K562 (cell line): ENCODE data around the gene PIH1D1. TPM values are rescaled to one million over a fixed set of nuclear protein-coding genes. Genes with fewer than 3 reads are reported as not detected.
A peak's percentile ranks its signal among the peaks of the same experiment; 100 is the strongest.

Experiments used
- ARNT ChIP-seq, 2 experiments: fragments of 450-650 bp; IDR thresholded peaks; 2 replicates each; pipeline ENCODE4 v1.6.1; 2016; ENCODE audit warnings: mild to moderate bottlenecking in 1 of 2
- BDP1 ChIP-seq: IDR thresholded peaks from 3 replicates; pipeline ENCODE4 v1.6.1; 2011; ENCODE audit not compliant: insufficient read length, insufficient read depth
- BRD4 ChIP-seq: fragments of 200-600 bp; sonication (generic); IDR thresholded peaks from 2 replicates; pipeline ENCODE4 v1.6.1; 2017; ENCODE audit warnings: inconsistent platforms
- CEBPB ChIP-seq: fragments of 450-650 bp; IDR thresholded peaks from 2 replicates; pipeline ENCODE4 v1.6.1; 2016; ENCODE audit warnings: missing genetic modification characterization, missing compliant biosample characterization
- DMBX1 ChIP-seq: fragments of 250-450 bp; sonication (Bioruptor Pico); IDR thresholded peaks from 2 replicates; pipeline ENCODE4 v1.8.0; 2022; ENCODE audit warnings: inconsistent platforms, mild to moderate bottlenecking, moderate library complexity, borderline replicate concordance
- E2F3 ChIP-seq: fragments of 250-450 bp; sonication (Bioruptor Pico); IDR thresholded peaks from 2 replicates; pipeline ENCODE4 v1.4.0; 2020; ENCODE audit warnings: mild to moderate bottlenecking
- ETV1 ChIP-seq: fragments of 450-650 bp; conservative IDR thresholded peaks from 2 replicates; pipeline ENCODE4 v1.6.1; 2016; ENCODE audit warnings: missing genetic modification characterization, control low read depth, low read depth, missing compliant biosample characterization
- GATAD2B ChIP-seq: fragments of 450-650 bp; IDR thresholded peaks from 2 replicates; pipeline ENCODE4 v1.6.1; 2017; ENCODE audit warnings: mild to moderate bottlenecking, borderline replicate concordance
- GTF2E2 ChIP-seq: fragments of 200-800 bp; sonication (Bioruptor generic); IDR thresholded peaks from 2 replicates; pipeline ENCODE4 v1.6.1; 2016; ENCODE audit warnings: missing genetic modification characterization, missing compliant biosample characterization
- KHSRP ChIP-seq: fragments of 450-650 bp; IDR thresholded peaks from 2 replicates; pipeline ENCODE4 v1.6.1; 2017
- MYC ChIP-seq, 2 experiments: fragments of 250-450 bp in 1 of 2; sonication (Bioruptor Pico) in 1 of 2; IDR thresholded peaks; 2 replicates each; pipeline versions ENCODE4 v1.5.1 to v1.6.1; 2012 to 2021; ENCODE audit warnings: low read depth in 2 of 2, borderline replicate concordance in 1 of 2, improper control_type of control experiment in 1 of 2, low read length in 1 of 2, mild to moderate bottlenecking in 1 of 2, moderate library complexity in 1 of 2
- NFRKB ChIP-seq: fragments of 450-650 bp; IDR thresholded peaks from 2 replicates; pipeline ENCODE4 v1.6.1; 2016; ENCODE audit warnings: low read depth
- NR2F6 ChIP-seq: fragments of 450-650 bp; formaldehyde crosslinking; IDR thresholded peaks from 2 replicates; pipeline ENCODE4 v1.4.0; 2020; ENCODE audit warnings: mild to moderate bottlenecking
- PHB ChIP-seq: fragments of 250-450 bp; sonication (Bioruptor Pico); IDR thresholded peaks from 2 replicates; pipeline ENCODE4 v1.5.0; 2021
- PHB2 ChIP-seq: fragments of 450-650 bp; IDR thresholded peaks from 2 replicates; pipeline ENCODE4 v1.6.1; 2017; ENCODE audit warnings: low read depth
- POLR2B ChIP-seq: fragments of 450-650 bp; IDR thresholded peaks from 2 replicates; pipeline ENCODE4 v1.6.1; 2018; ENCODE audit warnings: low read depth; ENCODE audit not compliant: partially characterized antibody
- POLR2H ChIP-seq: IDR thresholded peaks from 2 replicates; pipeline ENCODE4 v1.6.1; 2016; ENCODE audit warnings: missing genetic modification characterization, low read depth, mild to moderate bottlenecking, control low read depth, missing compliant biosample characterization, moderate library complexity
- SMARCB1 ChIP-seq: IDR thresholded peaks from 2 replicates; pipeline ENCODE4 v1.6.1; 2011; ENCODE audit warnings: improper control_type of control experiment, low read depth; ENCODE audit not compliant: insufficient read length
- SP2 ChIP-seq: IDR thresholded peaks from 2 replicates; pipeline ENCODE4 v1.6.1; 2011; ENCODE audit warnings: mild to moderate bottlenecking, low read depth, low read length, moderate library complexity; ENCODE audit not compliant: poor library complexity, severe bottlenecking; ENCODE audit errors: extremely low read depth
- TAL1 ChIP-seq: fragments of 450-650 bp; IDR thresholded peaks from 2 replicates; pipeline ENCODE4 v1.6.1; 2016; ENCODE audit warnings: mild to moderate bottlenecking
- TGIF2 ChIP-seq: sonication (generic); formaldehyde crosslinking; IDR thresholded peaks from 2 replicates; pipeline ENCODE4 v1.8.1; 2022; ENCODE audit warnings: mild to moderate bottlenecking, missing genetic modification reagents, moderate library complexity
- ZBTB2 ChIP-seq: fragments of 450-650 bp; IDR thresholded peaks from 2 replicates; pipeline ENCODE4 v1.6.1; 2016; ENCODE audit warnings: antibody characterized with exemption
- ZKSCAN1 ChIP-seq: fragments of 150-350 bp; IDR thresholded peaks from 2 replicates; pipeline ENCODE4 v1.6.1; 2016; ENCODE audit warnings: low read depth, low read length
- ZNF23 ChIP-seq: fragments of 250-450 bp; sonication (Bioruptor Pico); IDR thresholded peaks from 2 replicates; pipeline ENCODE4 v1.4.0; 2020; ENCODE audit warnings: mild to moderate bottlenecking
- ZNF239 ChIP-seq: fragments of 250-450 bp; sonication (Bioruptor Pico); IDR thresholded peaks from 2 replicates; pipeline ENCODE4 v1.4.0; 2020; ENCODE audit warnings: mild to moderate bottlenecking
- polyA plus RNA-seq, 8 experiments: library from polyadenylated mRNA; depleted of rRNA in 4 of 8; stranded (reverse) in 5 of 8; unstranded in 3 of 8; fragments of >200 nt; fragmentation: Nextera tagmentation in 2 of 8; fragmentation: Illumina TruSeq in 1 of 8; extraction: Ambion mirVana in 2 of 8; extraction: Trizol in 1 of 8; gene quantifications; 2 replicates each; pipeline versions ENCODE4 v1.2.1 to v1.2.3, GENCODE V29; 2011 to 2014; ENCODE audit warnings: inconsistent platforms in 1 of 8, missing spikeins in 1 of 8
- total RNA-seq, 7 experiments: library from RNA; depleted of rRNA in 6 of 7; stranded (reverse); fragments of >200 nt in 6 of 7; fragmentation: Illumina TruSeq in 2 of 7; extraction: Trizol in 2 of 7; gene quantifications; 2 replicates each; pipeline versions ENCODE4 v1.2.1 to v1.2.3, GENCODE V29; 2011 to 2021; ENCODE audit warnings: low replicate concordance in 1 of 7
- TF ChIP-seq, protein P1 (sequence below): sonication (generic); formaldehyde crosslinking; IDR thresholded peaks from 2 replicates; pipeline ENCODE4 v1.8.1; 2023; ENCODE audit warnings: mild to moderate bottlenecking, missing genetic modification reagents
- TF ChIP-seq, protein P2 (sequence below): sonication (generic); formaldehyde crosslinking; IDR thresholded peaks from 2 replicates; pipeline ENCODE4 v1.8.0; 2022; ENCODE audit warnings: mild to moderate bottlenecking, missing genetic modification reagents

The PIH1D1 gene
- total and polyA plus RNA-seq, 9 of the 15 experiments (the other 6 are each of a cell fraction or from before 2014, with no cell fraction given): 26.5 to 224 (median 137) TPM

GRCh38 chr19:49453757-49454240 is 2.2 kb upstream of the PIH1D1 start (continued):
- TF ChIP-seq BDP1 (no peak), ZBTB2 (no peak), ZKSCAN1 (0 out of 2 replicates have a peak, but pooled peaks have one; percentile 4), ETV1 (tag) (peak; percentile 84; the same call in 1 of the 2 replicates), NFRKB (peak; percentile 36), KHSRP (no peak), POLR2H (peak; percentile 87), TAL1 (peak; percentile 39; the same call in 1 of the 2 replicates), TGIF2 (CRISPR knock-in tag) (no peak), DMBX1 (CRISPR knock-in tag) (no peak), PHB2 (0 out of 2 replicates have a peak, but pooled peaks have one; percentile 24), ZNF239 (CRISPR knock-in tag) (no peak), POLR2B (no peak), ARNT (IDR thresholded peaks at IDR 0.05) (peak in 1 of 2 experiments; percentile 31; a peak in 1 of 4 replicates), NR2F6 (no peak), SP2 (no peak), GTF2E2 (peak; percentile 11; the same call in 1 of the 2 replicates), PHB (no peak), E2F3 (CRISPR knock-in tag) (no peak), BRD4 (peak; percentile 33; the same call in 1 of the 2 replicates), ZNF23 (CRISPR knock-in tag) (no peak), MYC (IDR thresholded peaks at IDR 0.05; ENCODE audit: low read depth, low read length) (no peak), MYC (CRISPR knock-in tag; IDR thresholded peaks at IDR 0.05; ENCODE audit: borderline replicate concordance, low read depth) (no peak), CEBPB (tag) (no peak), SMARCB1 (no peak), GATAD2B (no peak)
- TF ChIP-seq, protein P1, sequence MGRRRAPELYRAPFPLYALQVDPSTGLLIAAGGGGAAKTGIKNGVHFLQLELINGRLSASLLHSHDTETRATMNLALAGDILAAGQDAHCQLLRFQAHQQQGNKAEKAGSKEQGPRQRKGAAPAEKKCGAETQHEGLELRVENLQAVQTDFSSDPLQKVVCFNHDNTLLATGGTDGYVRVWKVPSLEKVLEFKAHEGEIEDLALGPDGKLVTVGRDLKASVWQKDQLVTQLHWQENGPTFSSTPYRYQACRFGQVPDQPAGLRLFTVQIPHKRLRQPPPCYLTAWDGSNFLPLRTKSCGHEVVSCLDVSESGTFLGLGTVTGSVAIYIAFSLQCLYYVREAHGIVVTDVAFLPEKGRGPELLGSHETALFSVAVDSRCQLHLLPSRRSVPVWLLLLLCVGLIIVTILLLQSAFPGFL: no peak
- TF ChIP-seq, protein P2, sequence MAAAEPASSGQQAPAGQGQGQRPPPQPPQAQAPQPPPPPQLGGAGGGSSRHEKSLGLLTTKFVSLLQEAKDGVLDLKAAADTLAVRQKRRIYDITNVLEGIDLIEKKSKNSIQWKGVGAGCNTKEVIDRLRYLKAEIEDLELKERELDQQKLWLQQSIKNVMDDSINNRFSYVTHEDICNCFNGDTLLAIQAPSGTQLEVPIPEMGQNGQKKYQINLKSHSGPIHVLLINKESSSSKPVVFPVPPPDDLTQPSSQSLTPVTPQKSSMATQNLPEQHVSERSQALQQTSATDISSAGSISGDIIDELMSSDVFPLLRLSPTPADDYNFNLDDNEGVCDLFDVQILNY (CRISPR knock-in tag): no peak
